Osteoblast (primary cell): ENCODE data around the gene DAZAP2. TPM values are rescaled to one million over a fixed set of nuclear protein-coding genes. Genes with fewer than 3 reads are reported as not detected.

Source experiments
- DNase-seq: peaks from one replicate; pipeline ENCODE4 v3.0.0; 2011; ENCODE audit warnings: low spot score, mixed read lengths; ENCODE audit not compliant: insufficient read length; ENCODE audit errors: missing footprints
- H2AFZ ChIP-seq: 2 replicates; pipeline ENCODE4 v1.6.0; 2011; ENCODE audit warnings: mild to moderate bottlenecking, low read length
- H3K27ac ChIP-seq: 2 replicates; pipeline ENCODE4 v1.5.1; 2011; ENCODE audit warnings: mild to moderate bottlenecking, low read depth, low read length, moderate library complexity
- H3K27me3 ChIP-seq: 2 replicates; pipeline ENCODE4 v1.6.0; 2012; ENCODE audit warnings: mild to moderate bottlenecking, control low read depth, inconsistent platforms, low read length, moderate library complexity; ENCODE audit not compliant: insufficient read depth
- H3K36me3 ChIP-seq: 2 replicates; pipeline ENCODE4 v1.5.1; 2011; ENCODE audit warnings: mild to moderate bottlenecking, low read length, control low read depth, moderate library complexity; ENCODE audit not compliant: insufficient read depth
- H3K4me1 ChIP-seq: 2 replicates; pipeline ENCODE4 v1.5.1; 2011; ENCODE audit warnings: mild to moderate bottlenecking, low read length, control low read depth, moderate library complexity; ENCODE audit not compliant: insufficient read depth
- H3K4me2 ChIP-seq: 2 replicates; pipeline ENCODE4 v1.6.0; 2011; ENCODE audit warnings: mild to moderate bottlenecking, low read length; ENCODE audit not compliant: insufficient read depth
- H3K4me3 ChIP-seq: fragments of 200-600 bp; sonication (generic); 3 replicates; pipeline ENCODE4 v1.5.1; 2012; ENCODE audit warnings: mild to moderate bottlenecking, low read length, inconsistent platforms; ENCODE audit not compliant: insufficient read depth
- H3K79me2 ChIP-seq: 2 replicates; pipeline ENCODE4 v1.6.0; 2012; ENCODE audit warnings: mild to moderate bottlenecking, low read length, control low read depth, inconsistent platforms; ENCODE audit not compliant: insufficient read depth
- H3K9me3 ChIP-seq: 2 replicates; pipeline ENCODE4 v1.5.1; 2011; ENCODE audit warnings: low read depth, low read length, control low read depth
- H4K20me1 ChIP-seq: 2 replicates; pipeline ENCODE4 v1.6.0; 2012; ENCODE audit warnings: mild to moderate bottlenecking, low read length, control low read depth; ENCODE audit not compliant: insufficient read depth
- CTCF ChIP-seq: IDR thresholded peaks from 2 replicates; pipeline ENCODE4 v1.5.1; 2011; ENCODE audit warnings: mild to moderate bottlenecking, low read depth, low read length, moderate library complexity; ENCODE audit errors: extremely low read depth
- total RNA-seq: library from RNA; depleted of rRNA; stranded (reverse); fragments of >200 nt; gene quantifications from 2 replicates; pipeline ENCODE4 v1.2.3, GENCODE V29; 2012

Gene DAZAP2
- total RNA-seq, 1 donor, result 160 TPM

- no peaks in the 10 kb centered on the region for H3K36me3 ChIP-seq
- H3K27me3 ChIP-seq, result no peaks in the 10 kb centered on the region
- no peak overlapping the region for H3K4me2 ChIP-seq
- no peak for TF ChIP-seq CTCF
- no peak overlapping the region for H3K4me3 ChIP-seq
- H3K27ac ChIP-seq, result no peak overlapping the region
- no peak for DNase-seq
- no peaks in the 10 kb centered on the region for H3K79me2 ChIP-seq
- no peaks in the 10 kb centered on the region for H4K20me1 ChIP-seq
- H3K9me3 ChIP-seq, result no peaks in the 10 kb centered on the region
- H2AFZ ChIP-seq, result no peak overlapping the region
- H3K4me1 ChIP-seq, result no peaks in the 10 kb centered on the region
These were observed 9.4 kb upstream of the DAZAP2 start for GRCh38 chr12:51229116-51229809.

- Histone ChIP-seq H3K4me1 (no peaks in the 10 kb centered on the region), H3K27me3 (no peaks in the 10 kb centered on the region), H3K36me3 (no peaks in the 10 kb centered on the region), H3K4me2 (no peak overlapping the region), H3K27ac (no peak overlapping the region), H2AFZ (no peak overlapping the region), H3K4me3 (no peak overlapping the region), H3K9me3 (no peaks in the 10 kb centered on the region), H4K20me1 (no peaks in the 10 kb centered on the region), H3K79me2 (no peaks in the 10 kb centered on the region)
- DNase-seq, result no peak
- TF ChIP-seq CTCF, result no peak
These were observed 6.0 kb upstream of the DAZAP2 start for GRCh38 chr12:51232642-51233041.

- Histone ChIP-seq H3K9me3 (no peaks in the 10 kb centered on the region), H2AFZ (no peak overlapping the region), H3K4me1 (peaks cover 5% of the 10 kb centered on the region), H4K20me1 (no peaks in the 10 kb centered on the region), H3K4me3 (no peak overlapping the region), H3K27me3 (no peaks in the 10 kb centered on the region), H3K79me2 (peaks cover 2% of the 10 kb centered on the region), H3K27ac (no peak overlapping the region), H3K4me2 (no peak overlapping the region), H3K36me3 (no peaks in the 10 kb centered on the region)
- TF ChIP-seq CTCF, result no peak
- no peak for DNase-seq
These were observed 4.1 kb upstream of the DAZAP2 start for GRCh38 chr12:51234530-51234929.

GRCh38 chr12:51238037-51238509, 553 bp upstream of the DAZAP2 start:
- H3K27me3 ChIP-seq, result no peaks in the 10 kb centered on the region
- peak overlapping the region; percentile 93 for H2AFZ ChIP-seq
- H3K9me3 ChIP-seq, result no peaks in the 10 kb centered on the region
- no peak for TF ChIP-seq CTCF
- H3K79me2 ChIP-seq, result peaks cover 29% of the 10 kb centered on the region
- peak overlapping the region; percentile 91 for H3K4me3 ChIP-seq
- peak overlapping the region; percentile 100 for H3K27ac ChIP-seq
- peaks cover 28% of the 10 kb centered on the region for H3K36me3 ChIP-seq
- peaks cover 6% of the 10 kb centered on the region for H4K20me1 ChIP-seq
- peak overlapping the region; percentile 100 for H3K4me2 ChIP-seq
- no peak for DNase-seq
- H3K4me1 ChIP-seq, result peaks cover 29% of the 10 kb centered on the region
